ENCODE results near the gene HDLBP.
"Not testable (repeated sequence)": the region's sequence is repeated elsewhere in the genome, so short reads cannot be mapped to it uniquely, and the experiment has no call there.

Gene HDLBP

DNA sequence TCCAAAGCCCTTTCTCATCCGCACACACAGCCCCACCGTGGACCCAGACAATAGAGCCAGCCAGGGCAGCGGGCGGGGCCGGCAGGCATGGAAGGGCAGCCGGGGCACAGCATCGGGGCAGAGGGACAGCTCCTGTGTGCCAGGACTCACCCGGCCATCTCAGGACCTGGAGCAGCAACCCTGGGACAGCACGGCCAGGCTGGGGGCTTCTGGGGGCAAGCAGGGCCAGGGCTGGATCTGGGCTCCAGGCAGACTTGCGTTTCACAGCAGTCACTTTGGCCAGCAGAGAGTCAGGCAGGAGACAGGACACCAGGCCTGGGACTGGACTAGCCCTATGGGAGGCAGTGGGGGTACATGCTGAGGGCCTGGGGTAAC is 111.5 kb downstream of the HDLBP start:
- no peaks in the 10 kb centered on the region for H3K27me3 Mint-ChIP-seq
- no peaks in the 10 kb centered on the region for H3K36me3 Mint-ChIP-seq
- no peak overlapping the region for H3K27ac Mint-ChIP-seq
- H3K9me3 Mint-ChIP-seq (ENCODE audit: low read depth), result no peaks in the 10 kb centered on the region
- H3K4me1 Mint-ChIP-seq (ENCODE audit: low read depth), result no peaks in the 10 kb centered on the region
- no peak overlapping the region for H3K4me3 Mint-ChIP-seq

DNA sequence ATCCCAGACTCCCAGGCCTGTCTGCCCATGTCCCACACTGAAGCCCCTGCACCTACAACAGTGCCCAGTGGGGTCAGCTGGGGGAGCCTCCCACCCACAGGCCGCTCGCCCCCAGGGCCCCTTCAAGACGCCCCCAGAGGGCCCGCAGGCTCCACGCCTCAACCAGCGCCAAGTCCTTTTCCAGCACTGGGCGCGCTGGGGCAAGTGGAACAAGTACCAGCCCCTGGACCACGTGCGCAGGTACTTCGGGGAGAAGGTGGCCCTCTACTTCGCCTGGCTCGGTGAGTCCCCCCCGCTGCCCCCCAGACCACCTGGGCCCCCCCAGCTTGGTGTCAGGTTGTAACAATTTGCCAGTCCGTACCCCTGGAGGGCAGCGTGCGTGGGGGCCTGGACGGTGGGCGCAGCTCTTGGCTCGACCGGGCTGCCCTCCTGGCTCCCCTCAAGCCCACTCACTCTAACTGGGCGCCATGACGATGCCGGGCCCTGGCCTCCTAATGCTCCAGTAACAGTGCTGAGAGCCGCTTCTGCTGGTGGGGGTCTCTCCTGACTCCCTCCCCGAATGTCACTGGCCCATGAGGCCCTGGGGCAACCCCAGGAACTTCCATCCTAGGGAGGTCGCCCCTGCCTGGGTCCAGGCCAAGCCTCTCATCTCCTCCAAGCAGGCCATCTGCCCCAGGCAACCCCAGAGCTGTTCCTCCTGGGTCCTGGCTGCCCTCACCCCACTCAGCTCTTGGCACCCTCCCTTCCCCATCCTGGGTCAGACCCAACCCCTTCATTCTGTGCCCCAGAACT is 112.1 kb downstream of the HDLBP start:
- Mint-ChIP-seq H3K9me3 (ENCODE audit: low read depth) (no peaks in the 10 kb centered on the region), H3K4me3 (no peak overlapping the region), H3K27me3 (no peaks in the 10 kb centered on the region), H3K36me3 (no peaks in the 10 kb centered on the region), H3K27ac (no peak overlapping the region), H3K4me1 (ENCODE audit: low read depth) (no peaks in the 10 kb centered on the region)

DNA sequence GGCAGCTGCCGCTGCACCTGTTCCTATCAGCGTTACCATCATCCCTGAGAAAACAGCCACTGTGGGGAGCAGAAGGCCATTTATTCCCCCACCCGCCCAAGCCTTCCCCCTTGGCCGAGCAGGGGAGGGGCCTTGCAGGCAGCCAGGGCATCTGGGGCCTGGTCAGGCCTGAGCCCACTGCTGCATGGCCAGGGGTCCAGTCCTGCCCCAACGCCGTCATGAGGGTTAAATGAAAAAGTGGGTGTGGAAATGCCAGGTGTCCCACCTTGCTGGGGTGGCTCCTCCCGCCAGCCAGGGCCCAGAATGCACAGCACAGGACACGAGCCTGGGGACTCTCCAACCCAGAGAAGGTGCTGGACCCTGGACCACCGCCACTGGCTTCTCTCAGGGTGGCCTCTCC is 112.8 kb downstream of the HDLBP start:
- Mint-ChIP-seq H3K4me1 (ENCODE audit: low read depth) (no peaks in the 10 kb centered on the region), H3K27me3 (no peaks in the 10 kb centered on the region), H3K36me3 (no peaks in the 10 kb centered on the region), H3K9me3 (ENCODE audit: low read depth) (no peaks in the 10 kb centered on the region), H3K27ac (no peak overlapping the region), H3K4me3 (no peak overlapping the region)

DNA sequence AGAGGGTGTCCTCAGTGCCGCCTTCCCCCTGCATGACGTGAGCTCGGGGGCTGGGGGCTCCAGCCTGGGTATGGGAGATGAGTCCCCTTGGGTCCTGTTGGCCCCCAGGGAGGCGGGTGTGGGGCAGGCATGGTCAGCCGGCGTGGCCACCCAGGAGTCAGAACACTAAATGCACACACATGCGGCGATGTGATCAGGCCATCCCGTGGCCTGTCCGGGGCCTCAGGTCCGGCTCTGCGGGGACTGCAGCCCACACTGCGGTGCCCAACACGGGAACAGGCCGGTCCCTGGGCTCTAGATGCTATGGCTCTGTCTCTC is 113.2 kb downstream of the HDLBP start:
- Mint-ChIP-seq H3K9me3 (ENCODE audit: low read depth) (no peaks in the 10 kb centered on the region), H3K4me1 (ENCODE audit: low read depth) (no peaks in the 10 kb centered on the region), H3K27me3 (no peaks in the 10 kb centered on the region), H3K36me3 (no peaks in the 10 kb centered on the region), H3K4me3 (no peak overlapping the region), H3K27ac (no peak overlapping the region)

DNA sequence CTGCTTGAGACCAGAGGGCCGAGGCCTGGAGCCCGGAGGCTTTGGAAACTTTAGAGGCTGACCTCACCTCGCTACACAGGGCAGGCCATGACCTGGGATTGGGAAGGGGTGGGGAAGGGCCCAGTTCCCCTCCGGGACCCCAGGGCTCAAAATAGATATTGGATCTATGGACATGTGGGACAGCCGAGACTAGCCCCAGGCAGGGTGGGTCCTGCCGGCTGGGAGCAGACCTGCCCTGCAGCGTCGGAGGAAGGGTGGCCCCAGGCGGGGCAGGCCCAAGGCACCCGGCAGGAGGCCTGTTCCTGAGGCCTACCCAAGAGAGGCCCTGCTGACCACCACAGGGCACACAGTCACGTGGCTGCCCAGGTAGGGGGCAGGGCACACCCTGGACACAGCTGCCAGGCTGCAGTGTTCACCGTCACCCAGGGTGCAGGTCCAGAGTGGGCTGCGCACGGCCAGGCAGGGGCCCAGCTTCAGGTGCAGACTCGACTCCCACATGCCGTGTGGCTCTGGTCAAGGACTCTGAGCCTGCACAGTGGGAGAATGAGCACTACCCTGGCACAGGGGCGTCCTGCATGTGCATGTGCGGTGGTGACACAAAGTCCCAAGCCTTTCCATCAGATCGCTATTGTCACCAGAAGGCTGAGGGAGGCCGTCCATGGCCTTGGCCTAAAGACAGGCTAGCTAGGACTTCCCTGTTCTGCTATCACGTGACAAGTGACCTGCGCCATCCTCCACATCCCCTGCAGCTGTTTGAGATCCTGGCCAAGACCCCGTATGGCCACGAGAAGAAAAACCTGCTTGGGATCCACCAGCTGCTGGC is 113.8 kb downstream of the HDLBP start:
- H3K4me3 Mint-ChIP-seq, result no peak overlapping the region
- H3K36me3 Mint-ChIP-seq, result no peaks in the 10 kb centered on the region
- no peaks in the 10 kb centered on the region for H3K9me3 Mint-ChIP-seq (ENCODE audit: low read depth)
- no peaks in the 10 kb centered on the region for H3K27me3 Mint-ChIP-seq
- no peak overlapping the region for H3K27ac Mint-ChIP-seq
- H3K4me1 Mint-ChIP-seq (ENCODE audit: low read depth), result no peaks in the 10 kb centered on the region

DNA sequence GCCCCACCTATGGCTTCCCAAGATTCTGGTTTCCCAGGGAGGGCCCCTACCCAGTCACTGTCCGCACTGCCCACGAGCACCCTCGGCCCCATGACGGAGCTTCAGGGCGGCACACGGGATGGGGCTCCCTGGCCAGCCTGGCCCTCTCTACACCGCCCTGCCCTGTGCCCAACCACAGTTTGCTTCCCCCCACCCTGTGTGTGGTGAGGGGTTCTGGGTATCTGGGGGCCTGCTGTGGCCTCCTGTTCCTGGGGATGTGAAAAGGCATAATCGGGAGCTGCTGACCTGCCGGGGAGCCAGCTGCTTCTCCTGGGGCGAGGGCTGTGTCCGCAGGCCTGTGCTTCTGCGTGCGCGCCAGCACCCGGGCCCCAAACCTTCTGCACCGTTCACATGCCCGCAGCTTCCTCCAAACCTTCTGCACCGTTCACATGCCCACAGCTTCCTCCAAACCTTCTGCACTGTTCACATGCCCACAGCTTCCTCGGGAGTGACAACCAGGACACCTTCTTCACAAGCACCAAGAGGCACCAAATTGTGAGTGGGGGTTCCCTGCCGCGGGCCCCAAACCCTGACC is 114.6 kb downstream of the HDLBP start:
- no peaks in the 10 kb centered on the region for H3K36me3 Mint-ChIP-seq
- H3K27me3 Mint-ChIP-seq, result no peaks in the 10 kb centered on the region
- H3K27ac Mint-ChIP-seq, result no peak overlapping the region
- H3K9me3 Mint-ChIP-seq (ENCODE audit: low read depth), result no peaks in the 10 kb centered on the region
- H3K4me3 Mint-ChIP-seq, result no peak overlapping the region
- no peaks in the 10 kb centered on the region for H3K4me1 Mint-ChIP-seq (ENCODE audit: low read depth)

DNA sequence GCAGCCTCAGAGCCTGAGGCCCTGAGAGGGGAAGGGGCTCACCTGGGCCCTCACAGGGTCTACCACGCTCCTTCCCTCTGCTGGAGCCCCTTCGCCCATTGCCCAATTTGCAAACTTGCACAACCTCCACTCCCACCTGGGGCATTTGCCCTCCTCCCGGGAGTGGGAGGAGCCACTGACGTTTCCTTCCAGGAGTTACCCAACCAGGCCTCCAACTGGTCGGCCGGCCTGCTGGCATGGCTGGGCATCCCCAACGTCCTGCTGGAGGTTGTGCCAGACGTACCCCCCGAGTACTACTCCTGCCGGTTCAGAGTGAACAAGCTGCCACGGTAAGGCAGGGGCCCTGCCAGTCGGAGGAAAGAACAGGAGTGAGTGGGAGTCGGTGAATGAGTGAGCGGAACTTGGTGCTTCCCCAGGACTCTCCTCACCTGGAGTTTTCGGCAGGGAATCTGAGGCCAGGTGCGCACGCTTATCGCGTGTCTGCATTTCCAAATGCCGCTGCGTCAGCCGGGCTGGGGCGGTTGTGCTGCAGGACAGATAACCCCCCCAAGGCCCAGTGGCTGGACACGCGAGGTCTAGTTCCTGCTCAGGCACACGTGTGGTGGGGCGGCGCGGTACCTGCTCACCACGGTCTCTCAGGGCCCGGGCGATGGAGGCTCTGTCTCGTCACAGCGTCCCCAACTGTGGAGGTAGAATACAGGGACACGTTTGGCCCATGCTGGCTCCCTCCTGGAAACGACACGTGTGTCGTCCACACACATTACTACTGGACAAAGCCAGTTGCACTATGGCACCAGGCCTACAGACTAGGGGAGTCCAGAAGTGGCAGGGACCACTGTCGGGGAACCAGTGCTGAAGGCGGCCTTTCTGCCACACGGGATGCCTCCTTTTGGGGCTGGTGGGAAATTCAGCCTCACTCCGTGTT is 115.3 kb downstream of the HDLBP start:
- no peaks in the 10 kb centered on the region for H3K4me1 Mint-ChIP-seq (ENCODE audit: low read depth)
- no peaks in the 10 kb centered on the region for H3K27me3 Mint-ChIP-seq
- H3K4me3 Mint-ChIP-seq, result no peak overlapping the region
- no peaks in the 10 kb centered on the region for H3K36me3 Mint-ChIP-seq
- no peaks in the 10 kb centered on the region for H3K9me3 Mint-ChIP-seq (ENCODE audit: low read depth)
- no peak overlapping the region for H3K27ac Mint-ChIP-seq

DNA sequence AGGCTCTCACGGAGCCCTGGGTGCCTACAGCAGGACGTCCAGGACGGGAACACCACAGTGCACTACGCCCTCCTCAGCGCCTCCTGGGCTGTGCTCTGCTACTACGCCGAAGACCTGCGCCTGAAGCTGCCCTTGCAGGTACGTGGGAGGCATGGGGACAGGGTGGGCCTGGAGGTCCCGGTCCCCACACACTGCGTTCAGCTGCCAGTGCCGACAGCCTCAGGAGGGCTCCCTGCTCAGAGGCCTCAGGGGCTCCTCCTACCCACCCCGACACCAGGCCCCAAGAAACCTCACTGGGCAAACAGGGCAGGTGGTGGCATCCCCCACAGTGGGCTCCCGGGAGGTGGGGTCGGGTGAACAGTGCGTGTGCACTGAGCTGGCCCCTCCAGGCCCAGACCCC is 116.2 kb downstream of the HDLBP start:
- Mint-ChIP-seq H3K27me3 (no peaks in the 10 kb centered on the region), H3K4me1 (ENCODE audit: low read depth) (no peaks in the 10 kb centered on the region), H3K9me3 (ENCODE audit: low read depth) (no peaks in the 10 kb centered on the region), H3K4me3 (no peak overlapping the region), H3K27ac (no peak overlapping the region), H3K36me3 (no peaks in the 10 kb centered on the region)

DNA sequence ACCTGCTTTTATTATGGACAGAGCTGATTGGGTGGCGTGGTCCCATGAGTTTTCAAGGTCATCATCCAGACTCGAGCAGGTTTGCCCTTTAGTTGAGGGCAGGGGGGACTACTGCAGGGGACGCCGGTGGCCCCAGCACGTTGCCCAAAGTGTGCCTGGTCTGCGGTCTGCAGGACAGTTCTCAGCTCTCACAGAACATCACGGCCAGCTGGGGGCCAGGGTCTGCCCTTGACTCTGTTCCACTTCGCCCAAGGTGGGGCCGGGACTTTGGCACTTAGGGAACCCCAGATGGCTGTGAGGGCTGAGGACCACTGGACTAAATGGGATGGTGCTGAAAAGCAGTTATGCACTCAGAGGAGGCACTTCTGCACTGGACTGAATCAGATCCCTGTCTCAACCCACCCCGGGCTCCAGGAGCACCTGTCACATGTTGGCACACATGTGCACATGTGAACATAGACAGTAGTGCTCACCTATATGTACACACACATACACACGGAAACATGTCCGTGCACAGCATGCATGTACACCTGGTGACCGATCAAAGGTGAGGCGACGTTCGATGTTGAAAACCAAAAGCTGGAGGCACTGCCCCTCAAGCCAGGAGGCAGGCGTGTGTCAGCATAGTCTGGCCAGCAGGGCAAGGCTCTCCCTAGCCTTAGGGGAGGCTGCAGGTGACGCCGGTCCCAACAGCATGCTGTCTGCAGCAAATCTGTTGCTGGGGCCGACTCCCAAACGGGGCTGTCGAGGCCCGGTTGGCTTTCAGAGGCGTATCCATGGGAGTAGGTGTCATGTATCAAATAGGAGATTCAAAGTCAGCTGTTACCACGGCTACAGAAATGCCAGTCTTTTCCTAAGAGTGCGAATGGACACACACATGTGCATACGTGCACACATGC is 116.8 kb downstream of the HDLBP start:
- no peak overlapping the region for H3K27ac Mint-ChIP-seq
- H3K9me3 Mint-ChIP-seq (ENCODE audit: low read depth), result no peaks in the 10 kb centered on the region
- no peaks in the 10 kb centered on the region for H3K36me3 Mint-ChIP-seq
- no peak overlapping the region for H3K4me3 Mint-ChIP-seq
- H3K27me3 Mint-ChIP-seq, result no peaks in the 10 kb centered on the region
- H3K4me1 Mint-ChIP-seq (ENCODE audit: low read depth), result no peaks in the 10 kb centered on the region

DNA sequence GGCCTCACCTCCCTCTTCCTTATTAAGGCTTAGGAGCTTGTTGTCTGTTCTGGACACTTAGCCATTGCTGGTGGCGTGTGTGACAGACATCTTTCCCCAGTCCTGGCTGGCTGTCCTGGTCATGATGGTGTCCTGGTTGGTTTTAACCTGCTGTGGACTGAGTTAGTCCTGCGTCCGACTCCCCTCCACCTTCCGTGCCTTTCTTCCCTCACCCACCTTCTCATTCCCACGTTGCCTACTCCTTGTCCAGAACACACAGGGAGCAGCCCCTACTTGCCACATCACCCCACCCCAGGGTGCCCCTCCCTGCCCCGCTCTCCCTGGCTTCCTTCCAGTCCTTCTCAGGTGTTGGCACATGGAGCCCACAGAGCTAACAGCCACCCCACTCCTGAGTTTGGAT is 117.5 kb downstream of the HDLBP start:
- Mint-ChIP-seq H3K4me3 (no peak overlapping the region), H3K4me1 (ENCODE audit: low read depth) (no peaks in the 10 kb centered on the region), H3K36me3 (no peaks in the 10 kb centered on the region), H3K27ac (no peak overlapping the region), H3K27me3 (no peaks in the 10 kb centered on the region), H3K9me3 (ENCODE audit: low read depth) (no peaks in the 10 kb centered on the region)

DNA sequence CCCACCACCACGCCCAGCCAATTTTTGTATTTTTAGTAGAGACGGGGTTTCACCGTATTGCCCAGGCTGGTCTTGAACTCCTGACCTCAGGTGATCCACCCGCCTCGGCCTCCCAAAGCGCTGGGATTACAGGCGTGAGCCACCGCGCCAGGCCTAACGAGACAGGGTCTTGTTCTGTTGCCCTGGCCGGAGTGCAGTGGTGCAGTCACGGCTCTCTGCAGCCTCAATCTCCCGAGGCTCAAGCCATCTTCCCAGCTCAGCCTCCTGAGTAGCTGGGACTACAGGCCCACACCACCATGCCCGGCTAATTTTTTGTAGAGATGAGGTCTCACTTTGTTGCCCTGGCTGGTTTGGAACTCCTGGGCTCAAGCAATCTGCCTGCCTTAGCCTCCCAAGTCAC is 118.2 kb downstream of the HDLBP start:
- H3K27ac Mint-ChIP-seq; H3K9me3 Mint-ChIP-seq (ENCODE audit: low read depth); H3K4me3 Mint-ChIP-seq; H3K27me3 Mint-ChIP-seq; H3K4me1 Mint-ChIP-seq (ENCODE audit: low read depth); H3K36me3 Mint-ChIP-seq: not testable (repeated sequence)

DNA sequence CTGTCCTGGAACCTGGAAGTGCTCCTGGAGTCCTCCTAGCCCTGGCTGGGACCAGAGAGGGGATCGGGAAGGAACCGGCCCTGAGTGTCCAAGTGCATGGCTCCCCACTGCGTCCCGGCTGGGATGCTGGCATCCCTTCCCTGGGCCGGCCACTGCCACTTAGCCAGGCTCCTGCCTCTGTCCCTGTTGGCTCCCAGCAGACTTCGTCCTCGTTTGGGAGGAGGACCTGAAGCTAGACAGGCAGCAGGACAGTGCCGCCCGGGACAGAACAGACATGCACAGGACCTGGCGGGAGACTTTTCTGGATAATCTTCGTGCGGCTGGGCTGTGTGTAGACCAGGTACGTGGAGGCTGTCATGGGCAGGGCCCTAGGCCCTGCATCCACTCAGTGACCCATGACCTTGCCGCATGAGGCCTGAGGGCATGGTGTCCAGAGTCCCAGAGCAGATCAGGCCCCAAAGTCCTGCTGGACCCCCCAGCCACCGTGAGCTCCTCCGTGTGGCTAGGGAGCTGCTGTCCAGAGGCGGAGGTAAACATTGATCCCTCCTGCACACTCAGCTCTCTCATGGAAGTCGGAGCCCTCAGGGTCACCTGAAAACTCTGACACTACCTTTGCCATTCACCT is 119.9 kb downstream of the HDLBP start:
- Mint-ChIP-seq H3K36me3 (no peaks in the 10 kb centered on the region), H3K9me3 (ENCODE audit: low read depth) (no peaks in the 10 kb centered on the region), H3K27me3 (no peaks in the 10 kb centered on the region), H3K4me1 (ENCODE audit: low read depth) (no peaks in the 10 kb centered on the region), H3K4me3 (no peak overlapping the region), H3K27ac (no peak overlapping the region)

DNA sequence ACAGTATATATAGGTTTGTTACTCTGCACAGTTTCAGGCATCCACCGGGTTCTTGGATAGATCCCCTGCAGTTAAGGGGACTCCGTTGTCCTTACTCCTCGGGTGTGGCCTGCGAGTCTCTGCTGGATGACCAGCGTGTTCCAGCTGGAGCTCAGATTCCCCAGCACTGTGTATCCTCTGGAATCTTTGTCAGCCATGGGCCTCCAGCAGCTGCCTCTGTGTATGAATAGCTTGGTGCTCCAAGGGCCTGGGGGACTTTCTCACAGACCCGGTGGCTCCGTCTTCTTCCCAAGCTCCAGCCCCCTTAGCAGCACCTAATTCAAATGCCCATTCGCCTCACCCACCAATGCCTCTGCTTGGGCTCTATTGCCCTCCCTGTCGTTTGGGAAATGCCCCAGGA is 120.7 kb downstream of the HDLBP start:
- H3K4me1 Mint-ChIP-seq (ENCODE audit: low read depth), result no peaks in the 10 kb centered on the region
- H3K27me3 Mint-ChIP-seq, result no peaks in the 10 kb centered on the region
- H3K4me3 Mint-ChIP-seq, result no peak overlapping the region
- H3K27ac Mint-ChIP-seq, result no peak overlapping the region
- no peaks in the 10 kb centered on the region for H3K9me3 Mint-ChIP-seq (ENCODE audit: low read depth)
- no peaks in the 10 kb centered on the region for H3K36me3 Mint-ChIP-seq

DNA sequence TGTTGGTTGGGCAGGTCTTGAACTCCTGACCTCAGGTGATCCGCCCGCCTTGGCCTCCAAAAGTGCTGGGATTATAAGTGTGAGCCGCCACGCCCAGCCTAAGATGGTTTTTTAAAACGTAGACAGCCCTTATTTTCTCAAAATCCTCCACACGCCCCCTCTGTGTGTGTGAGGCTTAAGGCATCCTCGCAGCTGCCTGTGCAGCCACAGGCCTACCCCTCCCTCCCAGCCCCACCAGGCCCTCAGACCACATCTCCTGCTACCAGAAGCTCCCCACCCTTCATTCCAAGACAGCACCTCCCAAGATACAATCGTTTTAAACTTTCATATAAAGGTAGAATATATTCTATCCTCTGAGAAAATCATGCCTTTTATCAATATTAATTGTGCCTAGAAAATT is 122.2 kb downstream of the HDLBP start:
- Mint-ChIP-seq H3K9me3 (ENCODE audit: low read depth) (no peaks in the 10 kb centered on the region), H3K4me3 (no peak overlapping the region), H3K4me1 (ENCODE audit: low read depth) (no peaks in the 10 kb centered on the region), H3K27me3 (no peaks in the 10 kb centered on the region), H3K36me3 (no peaks in the 10 kb centered on the region), H3K27ac (no peak overlapping the region)
